HepG2 (cell line): ENCODE measurements around the gene MCRIP2. TPM values are rescaled to one million over a fixed set of nuclear protein-coding genes. Genes with fewer than 3 reads are reported as not detected.
A peak's percentile ranks its signal among the peaks of the same experiment; 100 is the strongest.

Experiments used
- CAMTA2 ChIP-seq: sonication (generic); formaldehyde crosslinking; IDR thresholded peaks from 2 replicates; pipeline ENCODE4 v1.4.0; 2020; ENCODE audit warnings: mild to moderate bottlenecking, missing genetic modification reagents, borderline replicate concordance
- CBX5 ChIP-seq: sonication (generic); formaldehyde crosslinking; IDR thresholded peaks from 2 replicates; pipeline ENCODE4 v1.4.0; 2020; ENCODE audit warnings: missing genetic modification reagents, borderline replicate concordance
- GABPA ChIP-seq, 2 experiments: IDR thresholded peaks; 2 replicates each; pipeline ENCODE4 v1.6.1; 2011 to 2016; ENCODE audit warnings: low read depth in 2 of 2, low read length in 1 of 2, missing biosample characterization in 1 of 2, missing genetic modification characterization in 1 of 2
- HNF4G ChIP-seq, 2 experiments: sonication (generic) in 1 of 2; formaldehyde crosslinking in 1 of 2; IDR thresholded peaks; 2 replicates each; pipeline versions ENCODE4 v1.4.0 to v1.6.1; 2011 to 2020; ENCODE audit warnings: borderline replicate concordance in 2 of 2, low read depth in 2 of 2, mild to moderate bottlenecking in 2 of 2, low read length in 1 of 2, missing genetic modification reagents in 1 of 2, moderate library complexity in 1 of 2
- NFE2L1 ChIP-seq: sonication (generic); formaldehyde crosslinking; IDR thresholded peaks from 2 replicates; pipeline ENCODE4 v1.4.0; 2020; ENCODE audit warnings: missing genetic modification reagents, mild to moderate bottlenecking, borderline replicate concordance
- POLR2AphosphoS2 ChIP-seq: IDR thresholded peaks from 2 replicates; pipeline ENCODE4 v1.6.1; 2011; ENCODE audit warnings: low read depth, low read length, improper control_type of control experiment
- SALL1 ChIP-seq: sonication (generic); formaldehyde crosslinking; IDR thresholded peaks from 2 replicates; pipeline ENCODE4 v1.8.0; 2022; ENCODE audit warnings: mild to moderate bottlenecking, missing genetic modification reagents
- SMAD3 ChIP-seq: sonication (generic); formaldehyde crosslinking; IDR thresholded peaks from 2 replicates; pipeline ENCODE4 v1.4.0; 2020; ENCODE audit warnings: missing genetic modification reagents
- ZBTB1 ChIP-seq: sonication (generic); formaldehyde crosslinking; IDR thresholded peaks from 2 replicates; pipeline ENCODE4 v1.4.0; 2020; ENCODE audit warnings: missing genetic modification reagents, borderline replicate concordance
- ZBTB7B ChIP-seq: sonication (generic); formaldehyde crosslinking; IDR thresholded peaks from 2 replicates; pipeline ENCODE4 v1.4.0; 2020; ENCODE audit warnings: missing genetic modification reagents
- ZNF337 ChIP-seq: sonication (generic); formaldehyde crosslinking; IDR thresholded peaks from 2 replicates; pipeline ENCODE4 v1.5.1; 2020; ENCODE audit warnings: missing genetic modification reagents, low read depth, mild to moderate bottlenecking, borderline replicate concordance
- ZNF33A ChIP-seq: sonication (generic); formaldehyde crosslinking; IDR thresholded peaks from 2 replicates; pipeline ENCODE4 v1.5.1; 2020; ENCODE audit warnings: missing genetic modification reagents, mild to moderate bottlenecking, moderate library complexity, borderline replicate concordance
- ZNF546 ChIP-seq: sonication (generic); formaldehyde crosslinking; conservative IDR thresholded peaks from 2 replicates; pipeline ENCODE4 v1.8.1; 2023; ENCODE audit warnings: mild to moderate bottlenecking, missing genetic modification reagents
- ZNF749 ChIP-seq: sonication (generic); formaldehyde crosslinking; IDR thresholded peaks from 2 replicates; pipeline ENCODE4 v1.8.0; 2022; ENCODE audit warnings: mild to moderate bottlenecking, missing genetic modification reagents, moderate library complexity, borderline replicate concordance
- ZNF761 ChIP-seq: sonication (generic); formaldehyde crosslinking; conservative IDR thresholded peaks from 2 replicates; pipeline ENCODE4 v1.4.0; 2020; ENCODE audit warnings: mild to moderate bottlenecking, missing genetic modification reagents
- ZSCAN31 ChIP-seq: sonication (generic); formaldehyde crosslinking; IDR thresholded peaks from 2 replicates; pipeline ENCODE4 v1.5.0; 2020; ENCODE audit warnings: low read depth, mild to moderate bottlenecking, missing genetic modification reagents
- polyA plus RNA-seq, 8 experiments: library from polyadenylated mRNA; depleted of rRNA in 3 of 8; stranded (reverse) in 7 of 8; unstranded in 1 of 8; fragments of >200 nt; fragmentation: Illumina TruSeq in 4 of 8; extraction: Trizol in 4 of 8; gene quantifications; 2 replicates each; pipeline versions ENCODE4 v1.2.1 to v1.2.3, GENCODE V29; 2011 to 2016; ENCODE audit warnings: low read depth in 4 of 8, missing spikeins in 1 of 8, mixed read lengths in 1 of 8; ENCODE audit not compliant: insufficient read depth in 1 of 8
- total RNA-seq, 5 experiments: library from RNA; depleted of rRNA; stranded (reverse); fragments of >200 nt; fragmentation: Illumina TruSeq; extraction: Trizol; gene quantifications; 2 replicates each; pipeline ENCODE4 v1.2.3, GENCODE V29; 2016; ENCODE audit warnings: low read depth in 1 of 5
- TF ChIP-seq, protein P1 (sequence below): IDR thresholded peaks from 2 replicates; pipeline ENCODE4 v1.6.1; 2016; ENCODE audit warnings: missing biosample characterization, missing genetic modification reagents, low read depth
- TF ChIP-seq, protein P2 (sequence below): IDR thresholded peaks from 2 replicates; pipeline ENCODE4 v1.4.0; 2020; ENCODE audit warnings: mild to moderate bottlenecking, missing genetic modification reagents
- TF ChIP-seq, protein P3 (sequence below): sonication (generic); formaldehyde crosslinking; IDR thresholded peaks from 2 replicates; pipeline ENCODE4 v1.4.0; 2020; ENCODE audit warnings: mild to moderate bottlenecking, missing genetic modification reagents
- TF ChIP-seq, protein P4 (sequence below): sonication (generic); formaldehyde crosslinking; conservative IDR thresholded peaks from 2 replicates; pipeline ENCODE4 v1.4.0; 2020; ENCODE audit warnings: missing genetic modification reagents

Gene MCRIP2
- total and polyA plus RNA-seq, 2 of the 13 experiments (the other 11 are each of a cell fraction or from before 2014, with no cell fraction given), result 39.6 to 76.7 TPM

DNA sequence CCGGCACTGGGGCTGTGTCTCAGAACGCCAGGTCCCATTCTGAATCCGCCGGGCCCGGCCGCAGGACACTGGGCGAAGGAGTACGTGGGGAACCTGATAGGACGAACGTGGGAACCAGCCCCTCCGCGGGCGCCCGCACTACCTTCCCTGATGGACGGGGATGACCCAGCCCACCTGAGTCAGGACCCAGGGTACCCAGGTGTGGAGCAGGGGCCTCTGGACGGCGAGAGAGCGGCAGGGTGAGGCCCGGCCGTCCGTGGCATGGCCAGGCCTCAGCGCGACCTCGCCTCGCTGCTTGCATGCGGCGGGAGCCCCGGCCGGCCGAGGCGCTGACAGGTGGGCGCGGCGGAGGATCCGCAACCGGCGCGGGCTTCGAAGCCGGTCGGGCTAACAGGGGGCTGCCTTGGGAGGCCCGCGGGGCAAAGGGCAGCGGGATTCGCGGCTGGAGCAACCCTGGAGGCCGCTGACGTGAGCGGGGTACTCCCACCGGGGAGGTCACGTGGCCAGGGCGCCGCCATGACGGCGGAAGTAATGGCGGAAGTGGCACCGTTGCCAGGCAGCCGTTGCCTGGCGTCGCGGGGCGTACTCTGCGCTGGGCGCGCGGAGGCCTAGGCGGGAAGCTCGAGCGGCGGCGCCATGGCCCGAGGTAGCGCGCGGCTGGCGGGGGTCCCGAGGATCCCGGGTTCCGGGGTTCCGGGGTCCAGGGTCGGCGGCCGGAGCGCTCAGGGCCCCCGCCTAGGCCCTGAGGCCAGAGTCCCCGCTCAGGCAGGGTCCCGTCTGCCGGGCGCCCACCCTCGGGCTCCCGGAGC, 7.4 kb downstream of the MCRIP2 start, which contains the start of gene WDR90 (continued):
- TF ChIP-seq, protein P1, sequence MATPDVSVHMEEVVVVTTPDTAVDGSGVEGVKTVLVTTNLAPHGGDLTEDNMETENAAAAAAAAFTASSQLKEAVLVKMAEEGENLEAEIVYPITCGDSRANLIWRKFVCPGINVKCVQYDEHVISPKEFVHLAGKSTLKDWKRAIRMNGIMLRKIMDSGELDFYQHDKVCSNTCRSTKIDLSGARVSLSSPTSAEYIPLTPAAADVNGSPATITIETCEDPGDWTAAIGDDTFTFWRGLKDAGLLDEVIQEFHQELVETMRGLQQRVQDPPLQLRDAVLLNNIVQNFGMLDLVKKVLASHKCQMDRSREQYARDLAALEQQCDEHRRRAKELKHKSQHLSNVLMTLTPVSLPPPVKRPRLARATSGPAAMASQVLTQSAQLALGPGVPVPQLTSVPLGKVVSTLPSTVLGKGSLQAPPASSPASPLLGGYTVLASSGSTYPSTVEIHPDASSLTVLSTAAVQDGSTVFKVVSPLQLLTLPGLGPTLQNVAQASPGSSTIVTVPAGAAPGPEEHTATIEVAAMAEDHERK (CRISPR knock-in tag), result peak; percentile 64; the same call in 1 of the 2 replicates
- TF ChIP-seq SMAD3 (CRISPR knock-in tag) (peak; percentile 43; the same call in 1 of the 2 replicates), ZSCAN31 (CRISPR knock-in tag) (peak; percentile 79), ZNF749 (CRISPR knock-in tag) (no peak), ZBTB1 (no peak), ZBTB7B (CRISPR knock-in tag) (peak; percentile 91), ZNF761 (CRISPR knock-in tag) (peak; percentile 30; the same call in 1 of the 2 replicates), NFE2L1 (no peak), ZNF337 (CRISPR knock-in tag) (0 out of 2 replicates have a peak, but pooled peaks have one; percentile 43), SALL1 (peak; percentile 91), CBX5 (CRISPR knock-in tag) (0 out of 2 replicates have a peak, but pooled peaks have one; percentile 47), HNF4G (IDR thresholded peaks at IDR 0.05; ENCODE audit: borderline replicate concordance, low read depth, low read length) (peak; percentile 75), HNF4G (CRISPR knock-in tag; IDR thresholded peaks at IDR 0.05; ENCODE audit: borderline replicate concordance, low read depth) (peak; percentile 92; the same call in 1 of the 2 replicates), CAMTA2 (no peak), ZNF546 (CRISPR knock-in tag) (0 out of 2 replicates have a peak, but pooled peaks have one; percentile 85), GABPA (IDR thresholded peaks at IDR 0.05; ENCODE audit: low read depth, low read length) (peak; percentile 92), GABPA (CRISPR knock-in tag; IDR thresholded peaks at IDR 0.05; ENCODE audit: low read depth) (peak; percentile 90), ZNF33A (no peak), POLR2AphosphoS2 (no peak; the same call in 1 of the 2 replicates)
- TF ChIP-seq, protein P2, sequence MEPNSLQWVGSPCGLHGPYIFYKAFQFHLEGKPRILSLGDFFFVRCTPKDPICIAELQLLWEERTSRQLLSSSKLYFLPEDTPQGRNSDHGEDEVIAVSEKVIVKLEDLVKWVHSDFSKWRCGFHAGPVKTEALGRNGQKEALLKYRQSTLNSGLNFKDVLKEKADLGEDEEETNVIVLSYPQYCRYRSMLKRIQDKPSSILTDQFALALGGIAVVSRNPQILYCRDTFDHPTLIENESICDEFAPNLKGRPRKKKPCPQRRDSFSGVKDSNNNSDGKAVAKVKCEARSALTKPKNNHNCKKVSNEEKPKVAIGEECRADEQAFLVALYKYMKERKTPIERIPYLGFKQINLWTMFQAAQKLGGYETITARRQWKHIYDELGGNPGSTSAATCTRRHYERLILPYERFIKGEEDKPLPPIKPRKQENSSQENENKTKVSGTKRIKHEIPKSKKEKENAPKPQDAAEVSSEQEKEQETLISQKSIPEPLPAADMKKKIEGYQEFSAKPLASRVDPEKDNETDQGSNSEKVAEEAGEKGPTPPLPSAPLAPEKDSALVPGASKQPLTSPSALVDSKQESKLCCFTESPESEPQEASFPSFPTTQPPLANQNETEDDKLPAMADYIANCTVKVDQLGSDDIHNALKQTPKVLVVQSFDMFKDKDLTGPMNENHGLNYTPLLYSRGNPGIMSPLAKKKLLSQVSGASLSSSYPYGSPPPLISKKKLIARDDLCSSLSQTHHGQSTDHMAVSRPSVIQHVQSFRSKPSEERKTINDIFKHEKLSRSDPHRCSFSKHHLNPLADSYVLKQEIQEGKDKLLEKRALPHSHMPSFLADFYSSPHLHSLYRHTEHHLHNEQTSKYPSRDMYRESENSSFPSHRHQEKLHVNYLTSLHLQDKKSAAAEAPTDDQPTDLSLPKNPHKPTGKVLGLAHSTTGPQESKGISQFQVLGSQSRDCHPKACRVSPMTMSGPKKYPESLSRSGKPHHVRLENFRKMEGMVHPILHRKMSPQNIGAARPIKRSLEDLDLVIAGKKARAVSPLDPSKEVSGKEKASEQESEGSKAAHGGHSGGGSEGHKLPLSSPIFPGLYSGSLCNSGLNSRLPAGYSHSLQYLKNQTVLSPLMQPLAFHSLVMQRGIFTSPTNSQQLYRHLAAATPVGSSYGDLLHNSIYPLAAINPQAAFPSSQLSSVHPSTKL (CRISPR knock-in tag), result peak; percentile 51
- TF ChIP-seq, protein P3, sequence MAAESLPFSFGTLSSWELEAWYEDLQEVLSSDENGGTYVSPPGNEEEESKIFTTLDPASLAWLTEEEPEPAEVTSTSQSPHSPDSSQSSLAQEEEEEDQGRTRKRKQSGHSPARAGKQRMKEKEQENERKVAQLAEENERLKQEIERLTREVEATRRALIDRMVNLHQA, result no peak
- TF ChIP-seq, protein P4, sequence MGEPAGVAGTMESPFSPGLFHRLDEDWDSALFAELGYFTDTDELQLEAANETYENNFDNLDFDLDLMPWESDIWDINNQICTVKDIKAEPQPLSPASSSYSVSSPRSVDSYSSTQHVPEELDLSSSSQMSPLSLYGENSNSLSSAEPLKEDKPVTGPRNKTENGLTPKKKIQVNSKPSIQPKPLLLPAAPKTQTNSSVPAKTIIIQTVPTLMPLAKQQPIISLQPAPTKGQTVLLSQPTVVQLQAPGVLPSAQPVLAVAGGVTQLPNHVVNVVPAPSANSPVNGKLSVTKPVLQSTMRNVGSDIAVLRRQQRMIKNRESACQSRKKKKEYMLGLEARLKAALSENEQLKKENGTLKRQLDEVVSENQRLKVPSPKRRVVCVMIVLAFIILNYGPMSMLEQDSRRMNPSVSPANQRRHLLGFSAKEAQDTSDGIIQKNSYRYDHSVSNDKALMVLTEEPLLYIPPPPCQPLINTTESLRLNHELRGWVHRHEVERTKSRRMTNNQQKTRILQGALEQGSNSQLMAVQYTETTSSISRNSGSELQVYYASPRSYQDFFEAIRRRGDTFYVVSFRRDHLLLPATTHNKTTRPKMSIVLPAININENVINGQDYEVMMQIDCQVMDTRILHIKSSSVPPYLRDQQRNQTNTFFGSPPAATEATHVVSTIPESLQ (CRISPR knock-in tag), result no peak
